HG03039 (cell line): ENCODE data around the gene NUP210.
"Not testable (repeated sequence)": the region's sequence is repeated elsewhere in the genome, so short reads cannot be mapped to it uniquely, and the experiment has no call there.

Source experiments
- ATAC-seq: cut with Tn5 transposase; IDR thresholded peaks from one replicate; pipeline ENCODE4 v1.9.1; 2021; ENCODE audit warnings: mild to moderate bottlenecking, moderate library complexity; ENCODE audit not compliant: unreplicated experiment

NUP210 gene

DNA sequence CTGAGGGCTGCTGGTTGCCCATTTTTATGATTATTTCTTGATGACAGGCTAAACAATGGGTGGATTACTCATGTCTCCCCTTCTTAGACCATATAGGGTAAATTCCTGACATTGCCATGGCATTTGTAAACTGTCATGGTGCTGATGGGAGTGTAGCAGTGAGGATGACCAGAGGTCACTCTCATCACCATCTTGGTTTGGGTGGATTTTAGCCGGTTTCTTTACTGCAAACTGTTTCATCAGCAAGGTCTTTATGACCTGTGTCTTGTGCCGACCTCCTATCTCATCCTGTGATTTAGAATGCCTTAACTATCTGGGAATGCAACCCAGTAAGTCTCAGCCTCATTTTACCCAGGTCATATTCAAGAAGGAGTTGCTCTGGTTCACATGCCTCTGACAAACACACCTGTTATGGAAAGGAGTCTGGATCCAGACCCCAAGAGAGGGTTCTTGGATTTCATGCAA lies 10.3 kb upstream of the NUP210 start:
- ATAC-seq, result not testable (repeated sequence)

DNA sequence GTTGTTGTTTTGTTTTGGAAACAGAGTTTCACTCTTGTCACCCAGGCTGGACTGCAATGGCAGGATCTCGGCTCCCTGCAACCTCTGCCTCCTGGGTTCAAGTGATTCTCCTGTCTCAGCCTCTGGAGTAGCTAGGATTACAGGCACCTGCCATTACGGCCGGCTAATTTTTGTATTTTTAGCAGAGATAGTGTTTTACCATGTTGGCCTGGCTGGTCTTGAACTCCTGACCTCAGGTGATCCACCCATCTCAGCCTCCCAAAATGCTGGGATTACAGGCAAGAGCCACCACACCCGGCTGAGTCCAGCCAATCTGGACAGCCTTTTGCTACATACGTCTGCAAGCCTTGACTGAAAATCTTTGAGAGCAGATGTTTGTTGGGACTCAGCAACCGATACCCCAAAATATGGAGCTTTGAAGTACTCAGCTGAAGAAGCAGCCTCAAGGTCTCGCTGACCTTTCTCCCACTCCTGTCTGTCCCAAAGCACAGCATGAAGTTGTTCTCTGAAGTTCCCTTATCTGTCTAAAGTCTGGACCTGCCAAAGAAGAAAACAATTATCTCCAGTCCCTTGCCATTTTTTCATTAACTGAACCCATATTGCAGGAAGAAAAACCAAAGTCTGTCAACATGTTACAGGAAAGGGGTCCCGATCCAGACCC lies 9.6 kb upstream of the NUP210 start:
- no peak for ATAC-seq

DNA sequence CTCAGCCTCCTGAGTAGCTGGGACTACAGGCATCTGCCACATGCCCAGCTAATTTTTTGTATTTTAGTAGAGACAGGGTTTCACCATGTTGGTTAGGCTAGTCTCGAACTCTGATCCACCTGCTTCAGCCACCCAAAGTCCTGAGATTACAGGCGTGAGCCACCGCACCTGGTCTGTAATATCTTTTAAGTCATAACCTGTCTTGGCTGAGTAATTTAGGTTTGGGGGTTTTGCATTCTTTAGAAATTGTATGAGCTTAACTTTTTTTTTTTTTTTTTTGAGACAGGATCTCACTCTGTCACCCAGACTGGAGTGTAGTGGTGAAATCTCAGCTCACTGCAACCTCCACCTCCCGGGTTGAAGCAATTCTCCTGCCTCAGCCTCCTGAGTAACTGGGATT lies 8.6 kb upstream of the NUP210 start:
- ATAC-seq, result not testable (repeated sequence)

DNA sequence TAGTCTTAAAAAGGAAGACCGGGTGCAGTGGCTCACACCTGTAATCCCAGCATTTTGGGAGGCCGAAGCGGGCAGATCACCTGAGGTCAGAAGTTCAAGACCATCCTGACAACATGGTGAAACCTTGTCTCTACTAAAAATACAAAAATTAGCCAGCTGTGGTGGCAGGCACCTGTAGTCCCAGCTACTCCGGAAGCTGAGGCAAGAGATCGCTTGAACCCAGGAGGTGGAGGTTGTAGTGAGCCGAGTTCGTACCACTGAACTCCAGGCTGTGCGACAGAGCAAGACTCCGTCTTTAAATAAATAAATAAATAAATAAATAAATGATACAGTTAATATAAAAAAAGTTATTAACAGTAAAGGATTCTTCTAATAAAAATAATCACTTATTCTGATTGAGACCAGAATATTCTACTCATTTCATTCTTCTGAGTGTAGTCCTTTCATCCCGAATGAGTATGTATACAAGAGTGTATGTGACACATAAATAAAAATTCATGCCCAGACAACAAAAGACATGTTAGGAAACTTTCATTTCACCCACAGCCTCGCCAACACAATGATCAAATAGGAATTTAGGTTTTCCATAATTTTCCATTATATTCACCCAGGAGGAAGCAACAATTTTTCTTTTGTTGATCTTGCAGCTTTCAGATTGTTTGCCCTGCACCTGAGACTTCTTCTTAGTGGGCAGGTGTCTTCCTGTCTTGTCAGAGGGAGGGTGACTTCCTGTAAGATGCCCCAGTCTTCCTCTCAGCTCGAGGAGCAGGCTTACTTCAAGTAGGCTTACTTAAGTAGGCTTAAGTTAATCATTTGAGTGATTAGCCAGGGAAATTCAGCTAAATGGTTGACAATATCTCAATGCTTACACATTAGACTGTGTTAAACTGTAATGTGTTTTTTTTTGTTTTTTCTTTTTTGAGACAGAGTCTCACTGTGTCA lies 7.8 kb upstream of the NUP210 start:
- ATAC-seq, result no peak

DNA sequence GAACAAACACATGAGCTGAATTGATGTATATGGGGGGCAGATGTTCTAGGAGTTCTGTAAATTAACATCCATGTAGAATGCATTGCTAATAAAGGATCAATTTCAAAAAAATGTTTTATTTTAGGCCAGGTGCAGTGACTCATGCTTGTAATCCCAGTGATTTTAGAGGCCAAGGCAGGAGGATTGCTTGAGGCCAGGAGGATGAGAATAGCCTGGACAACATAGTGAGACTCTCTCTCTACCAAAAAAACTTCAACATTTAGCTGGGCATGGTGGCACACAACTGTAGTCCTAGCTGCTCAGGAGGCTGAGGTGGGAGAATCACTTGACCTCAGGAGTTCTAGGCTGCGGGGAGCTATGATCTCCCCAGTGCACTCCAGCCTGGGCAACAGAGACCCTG lies 6.5 kb upstream of the NUP210 start:
- ATAC-seq, result no peak

DNA sequence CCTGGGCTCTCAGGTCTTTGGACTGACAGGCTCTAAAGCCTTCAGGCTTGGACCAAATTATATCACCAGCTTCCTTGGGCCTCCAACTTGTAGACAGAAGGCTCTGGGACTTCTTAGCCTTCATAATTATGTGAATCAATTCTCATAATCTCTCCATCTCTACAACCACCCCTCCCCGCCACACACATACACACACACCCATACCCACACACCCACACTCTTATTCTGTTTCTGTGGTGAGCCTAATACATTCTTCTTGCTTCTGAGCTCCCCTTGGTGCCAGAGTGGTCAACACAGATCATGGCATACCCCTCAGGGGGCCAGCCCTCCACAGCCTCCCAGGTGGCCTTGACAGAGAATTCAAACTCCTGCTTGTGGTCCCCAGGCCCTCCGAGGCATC lies 5.6 kb upstream of the NUP210 start:
- no peak for ATAC-seq

DNA sequence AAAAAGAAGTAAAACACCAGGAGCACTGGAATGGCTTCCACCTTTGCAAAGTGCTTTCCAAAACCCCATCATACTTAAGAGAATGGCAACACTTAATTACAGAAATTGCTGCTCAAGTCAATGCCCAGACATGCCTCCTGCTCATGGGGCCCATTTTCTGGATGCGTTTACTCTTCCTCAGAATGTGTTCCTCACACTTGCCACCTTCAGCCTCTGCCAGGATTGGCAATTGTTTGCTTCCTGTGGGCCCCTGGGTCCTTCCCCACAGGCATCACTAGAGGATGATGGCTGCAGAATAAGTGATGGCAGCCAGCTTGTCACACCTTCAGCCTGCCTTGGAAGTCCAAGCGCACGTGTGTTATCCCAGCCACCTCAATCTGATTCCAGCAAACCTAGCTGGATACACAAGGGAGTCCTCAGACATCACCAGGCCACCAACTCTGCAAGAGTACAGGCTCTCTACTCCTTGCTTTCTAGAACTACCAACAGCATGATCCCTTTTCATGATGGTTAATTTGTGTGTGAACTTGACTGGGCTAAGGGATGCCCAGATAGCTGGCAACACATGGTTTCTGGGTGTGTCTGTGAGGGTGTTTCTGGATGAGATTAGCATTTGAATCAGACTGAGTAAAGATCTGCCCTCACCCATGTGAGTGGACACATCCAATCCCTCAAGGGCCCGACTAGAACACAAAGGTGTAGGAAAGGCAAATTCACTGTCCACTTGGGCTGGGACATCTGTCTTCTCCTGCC lies 4.9 kb upstream of the NUP210 start:
- no peak for ATAC-seq

DNA sequence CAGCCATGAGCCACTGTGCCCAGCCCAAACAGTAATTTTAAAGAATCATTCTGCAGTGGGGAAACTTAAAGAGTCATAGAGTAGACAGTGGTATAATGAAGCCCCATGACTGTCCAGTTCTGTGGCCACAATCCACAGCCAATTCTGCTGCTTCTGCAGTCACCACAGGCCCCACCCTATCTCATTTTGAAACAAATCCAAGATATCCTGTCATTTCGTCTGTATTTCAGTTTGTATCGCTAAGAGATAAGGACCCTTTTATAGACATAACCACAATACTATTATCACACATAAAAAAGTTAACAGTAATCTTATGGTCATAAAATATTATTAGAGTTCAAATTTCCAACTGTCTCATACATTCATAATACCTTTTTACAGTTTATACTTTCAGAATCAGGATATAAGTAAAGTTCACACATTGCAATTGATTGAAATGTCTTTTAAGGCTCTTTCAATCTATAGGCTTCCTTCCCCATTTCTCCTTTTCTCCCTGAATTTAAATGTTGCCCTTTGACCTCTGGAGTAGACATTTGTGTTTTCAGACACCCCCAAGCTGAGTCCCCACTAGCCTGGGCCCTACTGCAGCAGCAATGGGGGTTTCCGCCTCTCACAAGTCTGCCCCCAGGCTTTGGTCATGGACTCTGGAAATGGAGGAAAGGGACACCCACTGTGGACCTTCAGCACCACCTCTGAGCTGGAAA lies 4.2 kb upstream of the NUP210 start:
- ATAC-seq, result no peak

DNA sequence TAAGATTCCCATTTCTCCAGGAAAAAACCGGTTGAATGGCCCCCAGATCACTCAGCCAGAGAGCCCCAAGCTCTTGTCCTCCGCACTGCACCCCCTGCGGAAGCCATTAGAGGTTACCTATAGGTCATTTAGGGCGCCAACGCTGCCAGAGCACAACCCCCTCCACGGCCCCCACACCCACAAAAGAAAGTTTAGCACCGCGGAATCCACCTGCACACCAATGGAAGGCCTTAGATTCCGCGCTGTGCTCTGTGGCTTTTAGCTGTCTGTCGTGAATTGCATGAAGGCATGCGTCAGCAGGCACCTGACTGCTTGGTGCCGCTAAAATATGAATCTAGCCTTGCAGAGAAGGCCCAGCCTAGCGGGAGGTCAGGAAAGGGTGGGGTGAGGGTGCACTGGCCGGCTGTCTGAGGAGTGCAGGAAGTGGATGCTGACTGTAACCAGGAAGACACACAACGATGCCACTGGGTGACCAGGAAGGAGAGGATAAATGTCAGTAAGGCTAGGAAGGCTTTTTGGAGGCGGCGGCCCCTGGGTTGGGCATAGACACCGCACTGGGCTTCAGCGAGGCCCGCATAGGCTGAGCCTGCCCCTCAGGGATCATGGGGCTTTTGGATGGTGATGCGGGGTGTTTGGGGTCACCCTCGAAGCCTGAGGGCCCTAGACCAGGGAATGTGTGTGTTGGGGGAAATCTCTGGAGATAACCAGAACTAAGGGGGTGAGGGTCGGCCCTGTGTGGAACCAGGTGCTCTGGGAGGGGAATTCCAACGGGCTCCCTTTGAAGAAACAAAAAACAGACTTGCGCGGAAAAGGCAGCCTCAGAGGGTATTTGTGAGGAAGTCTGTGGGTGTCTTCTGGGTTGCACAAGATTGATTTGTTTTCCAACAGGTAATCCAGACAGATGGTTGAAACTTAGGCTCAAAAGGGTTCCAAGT lies 976 bp upstream of the NUP210 start:
- ATAC-seq, result no peak

DNA sequence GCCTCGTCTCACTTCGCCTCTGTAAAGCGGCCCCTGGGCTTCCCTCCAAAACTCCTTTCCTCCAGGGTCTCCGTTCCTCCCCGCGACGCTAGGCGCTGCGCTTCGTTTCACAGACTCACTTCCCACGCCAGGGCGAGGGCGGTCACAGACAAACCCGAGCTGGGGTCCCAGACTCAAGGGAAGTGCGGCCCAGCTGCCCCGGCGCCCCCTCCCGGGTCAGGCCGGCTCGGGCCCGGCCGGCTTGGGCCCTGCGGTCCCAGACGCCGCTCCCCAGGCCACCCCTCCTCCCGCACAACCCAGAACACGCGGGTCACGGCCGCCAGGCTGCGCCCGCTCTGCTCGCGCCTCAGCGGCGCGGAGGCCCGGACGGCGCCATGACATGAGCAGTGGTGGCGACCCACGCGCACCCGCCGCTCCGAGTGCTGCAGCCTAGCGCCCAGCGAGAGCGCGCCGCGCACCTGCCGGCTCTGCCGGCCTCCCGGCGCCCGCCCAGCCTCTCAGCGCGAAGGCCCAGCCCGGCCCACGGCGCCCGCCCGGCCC lies 547 bp downstream of the NUP210 start:
- ATAC-seq, result peak; percentile 31

DNA sequence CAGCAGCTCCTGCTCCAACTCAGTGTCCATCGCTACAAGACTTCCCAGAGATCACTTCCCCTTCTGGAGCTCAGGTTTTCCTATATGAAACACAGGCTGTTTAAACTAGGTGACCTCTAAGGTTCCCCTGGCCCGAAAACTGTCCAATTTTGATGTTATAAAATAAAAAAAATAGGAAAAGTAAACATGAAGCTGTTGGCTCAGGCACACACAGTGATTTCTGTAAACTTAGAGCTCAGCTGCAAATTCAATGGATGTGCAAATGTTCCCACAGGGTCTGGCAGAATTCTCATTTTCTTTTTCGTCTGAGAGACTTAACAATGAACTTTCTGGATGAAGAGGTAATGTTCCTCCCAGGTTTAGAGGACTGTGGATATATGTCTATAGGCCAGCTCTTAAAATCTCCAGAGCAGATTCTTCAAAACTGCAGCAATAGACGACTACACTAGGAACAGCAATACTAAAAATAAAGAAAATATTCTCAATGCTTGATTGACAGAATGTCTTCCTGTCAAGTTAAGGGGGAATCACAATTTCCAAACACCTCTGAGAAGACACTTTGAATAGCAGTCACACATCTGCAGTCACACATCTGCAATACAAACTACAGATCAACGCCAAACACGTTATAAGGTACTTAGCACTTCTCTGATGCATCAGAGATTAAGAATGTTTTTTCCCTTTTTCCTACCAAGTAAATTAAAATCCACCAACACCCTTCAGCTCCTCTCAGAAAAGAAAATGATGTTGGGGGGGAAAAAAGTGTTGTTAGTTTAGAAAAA lies 2.8 kb downstream of the NUP210 start:
- ATAC-seq, result no peak

DNA sequence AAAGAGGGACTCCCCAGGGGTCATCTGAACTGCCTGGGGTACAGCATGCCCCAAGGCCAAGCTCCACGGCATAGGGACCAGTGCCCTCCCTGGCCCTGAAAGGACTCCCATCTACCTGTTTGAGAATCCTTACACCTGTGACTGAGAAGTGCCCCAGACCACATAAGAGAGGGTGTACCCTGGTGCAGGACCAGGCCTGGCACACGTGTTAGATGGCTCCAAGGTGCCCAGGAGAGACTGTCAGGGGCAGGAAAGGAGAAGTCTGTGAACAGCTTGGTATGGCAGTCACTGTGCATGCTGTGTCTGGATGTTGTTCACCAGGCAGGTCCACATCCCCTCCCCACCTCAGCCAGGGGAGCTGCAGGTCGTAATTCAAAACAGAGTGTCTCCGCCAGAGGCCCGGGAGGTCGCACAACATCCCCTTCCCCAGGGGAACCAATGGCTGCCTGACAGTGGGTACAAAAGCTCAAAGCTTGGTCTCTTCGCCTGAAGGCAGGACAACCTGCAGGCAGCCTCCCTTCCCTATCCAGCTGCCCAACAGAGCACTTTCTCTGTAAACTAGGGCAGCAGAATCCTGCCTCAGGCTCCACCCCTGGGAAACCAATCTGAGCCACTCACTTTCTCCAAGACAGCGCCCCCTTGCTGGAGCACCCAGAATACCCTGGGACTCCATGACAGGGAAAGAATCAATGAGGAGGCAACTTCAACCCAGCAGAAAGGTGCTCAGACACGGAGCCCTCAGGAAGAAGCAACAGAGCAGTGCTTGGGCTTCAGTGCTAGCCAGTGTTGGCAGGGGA lies 3.9 kb downstream of the NUP210 start:
- ATAC-seq, result no peak

DNA sequence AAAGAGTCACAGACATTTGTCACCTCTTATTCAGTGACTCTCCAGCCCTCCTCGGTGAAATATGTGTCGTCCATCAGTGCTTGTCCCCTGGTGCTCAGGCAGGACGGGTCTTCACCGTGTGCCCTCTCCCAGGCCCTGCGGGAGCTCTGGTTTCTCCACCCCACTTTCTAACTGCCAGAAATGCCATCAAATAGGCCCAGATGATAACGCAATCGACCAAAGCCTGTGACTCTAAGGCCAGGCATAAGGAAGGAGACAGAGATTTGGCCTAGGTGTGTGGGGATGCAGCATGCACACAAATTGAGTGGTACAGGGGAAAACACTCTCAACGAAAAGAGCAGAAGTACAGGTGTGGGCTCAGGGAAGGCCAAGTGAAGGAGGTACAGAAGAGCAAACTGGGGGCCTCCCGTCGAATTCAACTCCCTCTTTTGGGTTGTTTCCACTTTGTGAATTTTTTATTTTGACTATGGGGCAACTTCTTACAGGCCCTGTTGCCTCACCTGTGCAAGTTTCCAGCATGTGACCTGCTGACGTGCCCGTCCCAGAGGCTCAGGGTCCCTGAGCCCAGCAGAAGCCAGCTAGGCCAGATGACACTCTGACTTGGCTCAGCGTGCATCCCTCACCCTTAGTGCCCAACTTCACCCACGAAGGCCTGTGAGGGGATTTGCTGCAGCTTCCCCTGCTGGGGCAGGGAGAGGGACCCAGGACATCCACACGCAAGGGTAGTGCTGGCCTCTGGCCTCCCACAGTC lies 4.7 kb downstream of the NUP210 start:
- ATAC-seq, result no peak

DNA sequence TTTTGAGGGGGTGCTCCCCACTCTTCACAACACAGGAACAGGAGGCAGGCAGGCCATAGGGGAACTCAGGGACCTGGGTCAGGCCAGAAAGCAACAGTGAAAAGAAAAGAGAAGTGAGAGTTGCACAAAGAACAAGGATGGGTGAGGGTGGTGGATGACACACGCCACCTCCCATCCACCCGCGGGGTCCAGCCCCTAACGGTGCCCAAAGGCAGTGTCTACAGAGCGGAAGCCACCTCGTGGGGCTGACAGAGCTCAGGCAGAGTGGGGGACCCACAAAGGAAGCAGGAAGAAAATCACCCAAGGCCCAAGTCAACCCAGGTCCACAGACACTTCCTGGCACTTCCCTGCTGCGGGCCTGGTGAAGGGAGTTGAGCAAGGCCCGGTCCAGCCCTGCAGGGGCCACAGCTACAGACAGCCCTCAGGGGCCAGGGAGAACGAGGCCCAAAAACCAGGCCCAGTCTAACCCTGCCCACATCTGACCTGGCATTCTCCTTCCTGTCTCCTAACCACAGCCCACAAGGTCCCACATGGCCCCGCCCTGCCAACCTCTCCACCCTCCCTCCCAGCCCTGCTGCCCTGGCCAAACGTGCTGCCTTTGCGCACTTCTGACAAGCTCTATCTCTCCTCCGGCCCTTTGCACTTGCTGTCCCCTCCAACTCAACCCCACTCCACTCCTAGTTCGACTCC lies 5.9 kb downstream of the NUP210 start:
- peak; percentile 90 for ATAC-seq

DNA sequence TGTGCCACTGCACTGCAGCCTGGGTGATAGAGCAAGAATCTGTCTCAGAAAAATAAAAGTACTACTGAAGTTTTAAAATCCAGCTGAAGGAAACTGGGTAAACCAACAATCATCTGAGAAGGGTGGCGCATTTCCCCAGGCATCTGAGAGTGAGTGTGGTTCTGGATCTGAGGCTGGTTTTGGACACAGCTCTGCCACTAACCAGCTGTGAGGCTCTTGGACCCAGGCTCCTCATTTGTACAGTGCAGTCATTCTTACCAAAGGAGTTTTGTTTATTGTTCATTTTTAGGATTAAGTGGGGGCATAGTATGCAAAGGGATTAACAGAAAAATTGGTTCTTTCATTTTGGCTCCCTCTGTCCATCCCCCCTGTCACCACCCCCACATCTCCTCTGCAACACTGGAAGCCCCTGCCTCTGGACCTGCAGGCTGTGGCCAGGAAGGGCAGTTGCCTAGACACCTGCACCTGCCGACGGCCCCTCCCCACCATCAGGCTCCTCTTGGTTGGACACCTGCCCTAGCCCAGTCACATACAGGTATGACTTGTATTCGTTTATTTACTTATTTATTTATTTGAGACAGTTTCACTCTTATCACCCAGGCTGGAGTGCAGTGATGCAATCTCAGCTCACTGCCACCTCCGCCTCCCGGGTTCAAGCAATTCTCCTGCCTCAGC lies 8.8 kb downstream of the NUP210 start:
- ATAC-seq, result no peak

DNA sequence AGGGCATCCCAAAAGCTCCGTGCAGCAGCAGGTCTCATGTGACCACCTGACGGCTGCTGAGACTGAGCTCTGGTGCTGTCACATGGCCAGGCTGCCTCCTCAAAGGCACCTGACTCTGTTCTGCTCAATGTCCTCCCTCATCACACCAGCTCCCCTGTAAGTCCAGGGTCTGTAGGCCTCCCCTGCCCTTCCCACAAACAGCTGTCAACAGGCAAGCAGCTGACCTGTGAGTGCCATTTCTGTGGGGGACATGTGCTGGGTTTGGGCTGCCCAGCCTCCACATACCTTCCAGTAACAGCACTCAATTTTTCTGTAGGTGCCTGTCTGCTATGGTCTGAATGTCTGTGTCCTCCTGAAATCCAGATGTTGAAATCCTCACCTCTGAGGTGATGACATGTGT lies 11.2 kb downstream of the NUP210 start:
- ATAC-seq, result no peak
